Natural killer cell (primary cell): ENCODE measurements around the gene AXL. TPM values are rescaled to one million over a fixed set of nuclear protein-coding genes. Genes with fewer than 3 reads are reported as not detected.

ENCODE experiments used
- ATAC-seq, 3 donors: fragments of 150-1000 bp in 2 of 3; fragments of 200-7000 bp in 1 of 3; cut with Tn5 transposase; 1 replicate in 1 of 3; 2 replicates in 2 of 3; pipeline ENCODE4 v1.10.0; 2021; ENCODE audit warnings: mild to moderate bottlenecking in 2 of 3, moderate library complexity in 2 of 3
- DNase-seq, 2 donors: peaks; one replicate each; pipeline versions ENCODE4 v3.0.0 to v3.0.0-alpha.2; 2013 to 2021; ENCODE audit warnings: mixed read lengths in 1 of 2
- H3K27ac ChIP-seq: one replicate; pipeline ENCODE4 v1.5.1; 2013; ENCODE audit warnings: mild to moderate bottlenecking, low read length
- H3K27me3 ChIP-seq: one replicate; pipeline ENCODE4 v1.6.1; 2013; ENCODE audit warnings: low read length; ENCODE audit not compliant: control insufficient read depth, insufficient read depth
- H3K36me3 ChIP-seq: one replicate; pipeline ENCODE4 v1.6.1; 2013; ENCODE audit warnings: low read length; ENCODE audit not compliant: control insufficient read depth, insufficient read depth
- H3K4me1 ChIP-seq: one replicate; pipeline ENCODE4 v1.6.1; 2013; ENCODE audit warnings: low read length; ENCODE audit not compliant: control insufficient read depth, insufficient read depth
- H3K4me3 ChIP-seq: one replicate; pipeline ENCODE4 v1.5.1; 2013; ENCODE audit warnings: low read length
- H3K9me3 ChIP-seq: one replicate; pipeline ENCODE4 v1.6.1; 2013; ENCODE audit warnings: low read length; ENCODE audit not compliant: control insufficient read depth, insufficient read depth
- H3K27ac Mint-ChIP-seq, 2 donors: one replicate each; pipeline ENCODE4 v1.8.0; 2022; ENCODE audit warnings: mild to moderate bottlenecking in 2 of 2, mixed read lengths in 2 of 2, moderate library complexity in 1 of 2
- H3K27me3 Mint-ChIP-seq, 2 donors: one replicate each; pipeline ENCODE4 v1.8.0; 2022; ENCODE audit warnings: low read depth in 2 of 2, mixed read lengths in 2 of 2
- H3K36me3 Mint-ChIP-seq: one replicate; pipeline ENCODE4 v1.8.0; 2022; ENCODE audit warnings: mixed read lengths
- H3K4me1 Mint-ChIP-seq, 2 donors: one replicate each; pipeline ENCODE4 v1.8.0; 2022; ENCODE audit warnings: mixed read lengths in 2 of 2
- H3K4me3 Mint-ChIP-seq: one replicate; pipeline ENCODE4 v1.8.0; 2022; ENCODE audit warnings: mild to moderate bottlenecking, moderate library complexity, mixed read lengths
- H3K9me3 Mint-ChIP-seq, 2 donors: one replicate each; pipeline ENCODE4 v1.8.0; 2022; ENCODE audit warnings: mixed read lengths in 2 of 2
- CTCF ChIP-seq: fragments of 200-600 bp; IDR thresholded peaks from one replicate; pipeline ENCODE4 v1.8.0; 2022; ENCODE audit warnings: antibody characterized with exemption
- WGBS: methylation state at CpG from one replicate; pipeline ENCODE4 v1.1.7; 2013; ENCODE audit warnings: missing lambda C conversion rate; ENCODE audit not compliant: insufficient coverage; 5-methylcytosine and 5-hydroxymethylcytosine counted together
- intact Hi-C: fragments of 100-400 bp; cut with micrococcal nuclease; formaldehyde crosslinking; loops from one replicate; pipeline ENCODE4 v1.14.2; 2022
- total RNA-seq, 4 donors: library from RNA; stranded (reverse); fragments of 120-200 nt in 1 of 4; gene quantifications; one replicate each; pipeline versions ENCODE4 v1.2.3 to v1.2.4, GENCODE V29; 2013 to 2022

The AXL gene
- total RNA-seq, 3 donors from 2014 or later (not counting 1 experiment from before 2014, with no cell fraction given): 0.16 to 0.70 TPM; not detected in 1

GRCh38 chr19:41221514-41222205 is 2.6 kb downstream of the AXL start:
- Mint-ChIP-seq H3K4me3 (no peak overlapping the region), H3K36me3 (no peaks in the 10 kb centered on the region), H3K27me3 (peaks cover 47 to 60% of the 10 kb centered on the region in 2 donors), H3K4me1 (peaks cover 5 to 12% of the 10 kb centered on the region in 2 donors), H3K9me3 (no peaks in the 10 kb centered on the region), H3K27ac (no peak overlapping the region)
- H3K4me1 ChIP-seq: peaks cover 9% of the 10 kb centered on the region
- ATAC-seq (no peak), DNase-seq (no peak)
- H3K36me3 ChIP-seq: no peaks in the 10 kb centered on the region
- TF ChIP-seq CTCF: no peak
- H3K27ac ChIP-seq: no peak overlapping the region
- no peaks in the 10 kb centered on the region for H3K9me3 ChIP-seq
- intact Hi-C loops: no loop called here
- H3K4me3 ChIP-seq: no peak overlapping the region
- WGBS: 87% methylated on average over 19 of the region's 20 CpGs
- peaks cover 13% of the 10 kb centered on the region for H3K27me3 ChIP-seq

GRCh38 chr19:41222240-41222639 is 3.2 kb downstream of the AXL start:
- H3K27me3 Mint-ChIP-seq: peaks cover 41 to 56% of the 10 kb centered on the region in 2 donors
- H3K9me3 Mint-ChIP-seq: no peaks in the 10 kb centered on the region
- no peak overlapping the region for H3K27ac ChIP-seq
- no peaks in the 10 kb centered on the region for H3K9me3 ChIP-seq
- intact Hi-C loops: no loop called here
- H3K36me3 ChIP-seq: no peaks in the 10 kb centered on the region
- ATAC-seq: no peak
- no peak for TF ChIP-seq CTCF
- H3K27ac Mint-ChIP-seq: no peak overlapping the region
- peaks cover 5 to 12% of the 10 kb centered on the region in 2 donors for H3K4me1 Mint-ChIP-seq
- no peak overlapping the region for H3K4me3 Mint-ChIP-seq
- no peaks in the 10 kb centered on the region for H3K36me3 Mint-ChIP-seq
- WGBS: 88% methylated on average over 9 of the region's 10 CpGs
- no peak for DNase-seq
- H3K27me3 ChIP-seq: peaks cover 16% of the 10 kb centered on the region
- peaks cover 12% of the 10 kb centered on the region for H3K4me1 ChIP-seq
- no peak overlapping the region for H3K4me3 ChIP-seq

GRCh38 chr19:41223431-41224234 is 4.6 kb downstream of the AXL start:
- Histone ChIP-seq H3K4me1 (peaks cover 12% of the 10 kb centered on the region), H3K27ac (no peak overlapping the region), H3K4me3 (no peak overlapping the region), H3K9me3 (no peaks in the 10 kb centered on the region), H3K27me3 (peaks cover 16% of the 10 kb centered on the region), H3K36me3 (no peaks in the 10 kb centered on the region)
- no peak for TF ChIP-seq CTCF
- Mint-ChIP-seq H3K4me1 (peaks cover 5 to 9% of the 10 kb centered on the region in 2 donors), H3K9me3 (no peaks in the 10 kb centered on the region), H3K36me3 (no peaks in the 10 kb centered on the region), H3K27ac (no peak overlapping the region), H3K4me3 (no peak overlapping the region), H3K27me3 (peaks cover 28 to 47% of the 10 kb centered on the region in 2 donors)
- 69% methylated on average over 8 of the region's 8 CpGs for WGBS
- no peak for ATAC-seq
- intact Hi-C loops: no loop called here
- no peak for DNase-seq
